NCI-H82 (cell line): ENCODE measurements around the gene TMEM114.

Experiments used
- DNase-seq: peaks from one replicate; lab custom pipeline; 2025; lab: John Stamatoyannopoulos, UW

Gene TMEM114

DNA sequence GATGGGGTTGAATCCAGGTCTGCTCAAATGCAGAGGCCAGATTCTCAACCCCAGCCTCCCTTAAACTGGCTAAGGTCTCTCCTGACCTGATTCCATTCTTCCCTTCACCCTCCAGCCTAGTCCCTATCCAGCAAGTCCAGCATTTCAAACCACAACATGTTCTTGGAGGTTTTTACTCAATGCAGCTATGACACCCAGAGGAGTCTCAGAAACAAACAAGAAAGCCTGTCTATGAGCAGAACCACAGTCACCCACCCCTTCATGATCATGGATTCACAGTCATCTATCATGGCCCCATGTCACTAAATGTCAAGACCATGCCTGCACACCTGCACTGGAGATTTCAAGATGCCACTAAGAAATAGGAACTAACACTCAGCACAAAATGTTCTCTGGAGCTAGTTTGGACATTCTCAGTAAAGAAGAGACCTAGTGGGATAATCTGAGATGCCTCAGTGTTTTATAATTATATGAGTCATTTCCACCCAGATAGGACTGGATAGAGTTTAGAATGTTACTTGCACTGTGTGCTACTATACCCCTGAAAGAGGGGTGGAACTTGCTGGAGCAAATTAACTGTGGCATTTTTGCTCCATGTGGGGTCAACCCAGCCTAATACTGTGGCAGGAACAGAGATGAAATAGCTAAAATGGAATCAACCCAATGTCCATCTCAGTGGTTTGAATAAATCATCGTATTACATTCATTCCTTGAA is 21.7 kb upstream of the TMEM114 start:
- no peak for DNase-seq

GRCh38 chr16:8611122-8611521 is 20.8 kb upstream of the TMEM114 start:
- DNase-seq = no peak

GRCh38 chr16:8607214-8607613 is 16.9 kb upstream of the TMEM114 start:
- DNase-seq = no peak

DNA sequence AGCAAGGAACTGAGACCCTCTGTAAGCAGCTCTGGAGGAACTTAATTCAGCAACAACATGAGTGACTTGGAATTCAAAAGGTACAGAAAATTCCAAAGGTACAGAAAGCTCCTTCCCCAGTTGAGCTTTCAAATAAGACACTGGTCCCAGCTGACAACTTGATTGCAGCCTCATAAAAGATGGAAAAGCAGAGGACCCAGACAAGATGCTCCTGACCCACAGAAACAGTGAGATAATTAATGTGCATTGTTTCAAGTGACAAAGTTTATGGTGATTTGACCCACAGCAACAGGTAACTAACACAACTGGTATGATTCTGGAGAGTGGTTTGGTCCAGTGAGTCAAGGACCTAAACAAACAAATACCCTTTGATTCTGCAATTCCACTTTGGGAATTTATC is 15.2 kb upstream of the TMEM114 start:
- DNase-seq = no peak

- DNase-seq = peak; percentile 28
Observed at GRCh38 chr16:8600144-8600775, 9.9 kb upstream of the TMEM114 start.

- DNase-seq = no peak
Observed at GRCh38 chr16:8596581-8596980, 6.3 kb upstream of the TMEM114 start.

GRCh38 chr16:8595783-8596182 is 5.5 kb upstream of the TMEM114 start:
- DNase-seq = no peak

DNA sequence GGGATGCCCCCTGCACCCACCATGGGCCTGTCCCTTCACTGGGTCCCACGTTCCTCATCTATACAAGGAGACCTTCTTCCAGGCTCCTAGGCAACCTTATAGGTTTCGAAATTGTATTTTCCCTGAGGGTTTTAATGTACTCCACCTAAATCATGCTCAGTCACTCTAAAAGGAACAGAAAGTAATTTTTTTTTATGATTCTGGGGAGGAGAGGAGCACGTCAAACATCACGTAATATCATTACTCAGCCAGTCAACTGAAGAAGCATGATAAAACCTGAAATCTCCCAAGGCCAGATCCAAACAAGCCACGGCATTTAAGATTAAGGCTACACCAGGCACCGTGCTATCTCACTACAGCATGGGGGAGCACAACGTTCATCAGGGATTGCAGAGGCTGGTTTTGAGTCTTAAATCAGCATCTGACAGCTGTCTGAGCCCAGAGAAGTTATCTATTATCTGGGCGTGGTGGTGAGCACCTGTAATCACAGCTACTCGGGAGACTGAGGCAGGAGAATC is 3.9 kb upstream of the TMEM114 start:
- no peak for DNase-seq

- no peak for DNase-seq
Observed at GRCh38 chr16:8591451-8591850, 1.1 kb upstream of the TMEM114 start.

DNA sequence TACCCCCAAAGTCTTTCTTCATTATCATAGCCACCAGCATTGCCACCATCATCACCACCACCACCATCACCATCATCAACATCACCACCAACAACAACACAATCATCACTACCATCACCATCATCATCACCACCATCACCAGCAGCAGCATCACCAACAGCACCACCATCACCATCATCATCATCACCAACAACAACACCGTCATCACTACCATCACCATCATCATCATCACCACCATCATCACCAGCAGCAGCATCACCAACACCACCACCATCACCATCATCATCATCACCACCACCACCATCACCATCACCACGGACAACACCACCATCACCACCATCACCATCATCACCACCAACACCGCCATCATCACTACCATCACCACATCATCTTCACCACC is 500 bp upstream of the TMEM114 start:
- no peak for DNase-seq

DNA sequence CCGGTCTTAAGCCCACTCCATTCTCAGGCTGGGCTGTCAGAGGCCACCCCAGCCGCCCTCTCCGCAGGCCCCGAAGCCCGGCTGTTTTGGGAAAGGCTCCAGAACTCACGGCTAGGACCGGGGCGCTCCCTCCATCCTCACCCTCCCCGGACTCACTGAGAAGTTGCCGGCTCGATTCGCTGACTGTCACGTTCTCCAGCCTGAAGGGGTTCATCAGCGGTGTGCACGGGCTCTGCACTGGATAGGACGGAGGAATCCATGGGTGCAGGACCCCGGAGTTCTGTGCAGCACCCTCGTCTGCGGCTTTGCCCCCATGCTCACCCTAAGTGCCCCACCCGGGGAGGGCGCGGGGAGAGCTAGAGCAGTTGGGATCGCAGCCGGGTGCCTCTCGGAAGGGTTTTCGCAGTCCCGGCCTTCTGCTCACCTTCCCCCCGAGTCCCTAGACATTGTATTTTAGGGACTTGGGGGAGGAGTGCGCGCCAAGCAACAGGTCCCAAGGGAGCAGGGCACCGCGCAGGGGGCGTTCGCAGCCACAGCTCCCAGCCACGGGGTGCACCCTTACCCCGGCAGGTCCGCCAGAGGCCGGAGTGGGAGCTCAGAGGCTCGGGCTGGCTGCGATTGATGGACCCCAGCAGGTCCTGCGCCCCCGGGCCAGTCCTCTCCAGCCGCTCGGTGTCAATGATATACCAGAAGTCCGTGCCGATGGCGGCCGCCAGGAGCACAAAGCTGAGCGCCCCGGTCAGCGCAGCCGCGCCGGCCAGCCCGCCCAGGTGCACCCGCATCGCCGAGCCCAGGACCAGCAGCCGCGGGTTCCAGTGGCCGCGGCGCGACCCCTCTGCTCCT is 1.0 kb downstream of the TMEM114 start:
- no peak for DNase-seq

DNA sequence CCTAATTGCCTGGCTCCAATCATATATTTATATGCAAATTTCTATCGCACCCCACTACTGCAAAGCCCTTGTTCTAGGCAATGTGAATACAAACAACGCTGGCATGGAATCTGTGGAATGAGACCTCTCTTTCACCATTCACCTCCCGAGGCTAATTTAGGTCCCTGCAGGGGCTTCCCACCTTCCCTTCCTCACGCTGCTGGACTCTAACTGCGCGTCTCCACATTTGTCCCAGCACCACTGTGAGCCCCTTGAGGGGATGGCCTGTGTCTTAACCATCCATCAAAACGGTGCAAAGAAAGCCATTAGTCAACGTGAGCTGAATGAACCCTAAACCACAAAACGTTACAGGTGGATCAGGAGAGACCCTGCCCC is 1.6 kb downstream of the TMEM114 start:
- no peak for DNase-seq

DNA sequence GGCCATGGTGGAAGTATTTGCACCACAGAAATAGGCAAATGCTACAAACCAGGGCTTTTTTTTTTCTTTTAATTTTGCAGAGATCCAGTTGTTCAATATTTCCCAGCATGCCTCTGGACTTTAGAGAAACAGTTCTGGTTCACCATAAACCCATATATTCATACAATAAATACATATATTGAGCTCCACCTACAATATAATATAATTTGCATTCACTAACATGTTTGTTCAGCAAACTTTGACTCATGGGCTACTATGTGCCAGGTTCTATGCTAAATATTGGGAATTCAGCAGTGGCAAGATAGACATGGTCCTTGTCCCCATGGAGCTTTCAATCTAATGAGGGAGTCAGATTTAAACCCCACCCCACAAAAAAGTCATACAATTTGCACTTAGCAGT is 3.2 kb downstream of the TMEM114 start:
- DNase-seq = no peak

- no peak for DNase-seq
Observed at GRCh38 chr16:8585857-8586256, 4.5 kb downstream of the TMEM114 start.

DNA sequence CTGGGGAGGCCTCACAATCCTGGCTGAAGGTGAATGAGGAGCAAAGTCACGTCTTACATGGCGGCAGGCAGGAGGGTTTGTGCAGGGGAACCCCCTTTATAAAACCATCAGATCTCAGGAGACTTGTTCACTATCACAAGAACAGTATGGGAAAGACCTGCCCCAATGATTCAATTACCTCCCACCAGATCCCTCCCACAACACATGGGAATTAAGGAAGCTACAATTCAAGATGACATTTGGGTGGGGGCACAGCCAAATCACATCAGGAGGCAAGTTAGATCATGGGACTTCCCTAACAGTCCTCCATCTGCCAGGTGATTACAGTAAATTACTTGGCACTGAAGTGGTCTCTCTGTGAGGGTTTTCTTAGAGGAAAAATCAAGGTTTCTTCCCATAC is 5.3 kb downstream of the TMEM114 start:
- no peak for DNase-seq

- no peak for DNase-seq
Observed at GRCh38 chr16:8583732-8584131, 6.6 kb downstream of the TMEM114 start.

DNA sequence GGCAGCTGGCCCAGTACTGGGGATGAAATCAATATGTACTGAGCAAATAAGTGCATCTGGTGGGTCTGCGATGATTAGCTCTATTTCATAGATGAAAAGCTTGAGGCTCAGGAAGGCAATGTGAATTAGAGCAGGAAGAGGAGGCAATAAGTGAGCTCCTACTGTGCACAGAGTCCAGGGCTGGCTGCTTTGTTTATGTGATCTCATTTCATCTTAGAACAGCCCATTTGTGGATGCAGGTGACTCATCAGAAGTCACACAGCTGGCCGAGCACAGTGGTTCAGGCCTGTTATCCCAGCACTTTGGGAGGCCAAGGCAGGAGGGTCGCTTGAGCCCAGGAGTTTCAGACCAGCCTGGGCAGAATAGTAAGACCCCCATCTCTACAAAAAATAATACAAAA is 7.1 kb downstream of the TMEM114 start:
- DNase-seq = no peak

DNA sequence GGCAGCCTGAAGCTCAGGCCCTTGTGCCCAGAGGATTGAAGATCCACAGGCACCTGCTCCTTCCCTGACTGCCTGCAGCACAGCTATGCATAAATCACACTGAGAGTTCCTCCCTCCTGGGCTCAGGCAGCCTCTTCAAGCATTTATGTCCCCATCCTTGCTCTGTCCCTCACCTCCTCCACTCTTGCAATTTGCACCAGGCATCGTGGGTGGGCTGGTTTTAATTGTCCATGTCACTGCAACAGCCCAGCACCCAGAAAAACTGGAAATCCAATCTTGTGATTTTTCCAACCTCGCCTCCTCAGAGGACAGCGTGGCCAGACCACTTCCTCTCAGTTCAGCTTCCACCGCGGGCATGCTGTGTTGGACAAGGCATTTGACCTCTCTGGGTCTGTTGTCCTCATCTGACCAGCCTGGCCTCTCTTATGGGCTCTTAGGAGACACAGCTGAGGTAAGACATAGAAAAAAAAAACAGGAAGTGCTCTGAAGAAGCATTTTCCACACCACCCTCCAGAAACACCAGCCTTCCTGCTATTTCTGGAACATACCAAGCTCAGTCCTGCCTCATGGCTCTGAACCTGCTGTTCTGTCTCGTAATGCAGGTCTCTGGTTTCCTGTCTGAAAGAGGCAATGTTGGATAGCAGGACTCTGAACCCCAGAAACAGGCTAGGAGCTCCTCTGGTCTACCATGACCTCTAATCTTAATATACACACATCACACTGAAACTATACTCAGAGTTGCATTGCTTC is 8.3 kb downstream of the TMEM114 start:
- DNase-seq = no peak

DNA sequence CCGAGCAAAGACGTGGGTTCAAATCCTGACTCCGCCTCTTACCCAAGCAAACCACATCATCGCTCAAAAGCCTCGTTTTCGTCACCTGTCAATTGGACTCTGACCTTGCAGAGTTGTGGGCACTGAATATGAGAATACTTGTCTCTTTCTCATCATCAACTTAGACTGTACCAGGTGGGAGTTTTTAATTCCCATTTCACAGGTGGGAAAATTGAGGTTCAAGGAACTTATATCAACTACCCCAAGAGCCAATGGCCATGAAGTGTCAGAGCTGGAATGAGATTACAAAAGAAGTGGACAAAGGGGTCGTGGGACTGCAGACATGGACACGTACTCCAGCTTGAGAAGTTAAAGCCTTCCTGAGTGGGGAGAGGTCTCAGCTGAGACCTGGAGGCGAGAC is 10.8 kb downstream of the TMEM114 start:
- no peak for DNase-seq

GRCh38 chr16:8577678-8578304 is 12.5 kb downstream of the TMEM114 start:
- no peak for DNase-seq

DNA sequence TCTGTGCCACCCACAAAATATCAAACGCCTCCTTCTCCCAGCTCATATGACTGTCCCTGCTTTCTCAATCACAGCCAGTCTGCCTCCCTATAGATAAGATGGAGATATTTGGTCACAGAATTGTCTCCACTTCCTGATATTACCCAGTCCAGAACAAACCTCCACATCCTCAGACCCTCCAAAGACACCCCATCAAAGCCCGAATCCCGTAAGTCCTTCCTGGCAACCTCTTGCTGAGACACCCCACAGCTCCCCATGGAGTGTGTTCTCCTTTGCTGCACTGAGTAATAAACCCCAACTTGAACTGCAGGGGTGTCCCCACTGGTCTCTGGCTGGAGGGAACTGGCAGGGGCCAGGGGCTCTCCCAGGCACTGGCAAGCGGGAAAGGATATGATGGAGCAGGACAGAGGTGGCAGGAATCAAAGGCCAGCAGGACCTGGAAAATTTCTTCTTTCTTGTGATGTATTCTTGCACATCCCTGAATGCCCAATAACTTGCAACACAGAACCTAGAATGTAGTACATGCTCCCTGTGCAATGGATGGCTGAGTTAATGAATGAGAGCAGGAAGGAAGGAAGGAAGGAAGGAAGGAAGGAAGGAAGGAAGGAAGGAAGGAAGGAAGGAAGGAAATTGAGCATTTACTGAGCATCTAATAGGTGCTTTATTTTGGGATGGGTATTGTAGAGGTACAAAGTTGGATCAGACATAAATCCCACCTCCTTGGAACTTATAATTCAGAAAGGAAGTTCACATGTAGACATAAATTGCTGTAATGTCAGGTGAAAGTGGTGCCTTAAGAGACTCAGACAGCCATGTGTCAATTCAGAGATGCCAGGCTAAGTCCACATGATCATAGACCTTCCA is 13.9 kb downstream of the TMEM114 start:
- no peak for DNase-seq
